Panc1 (cell line): ENCODE data around the gene C19orf33. TPM values are rescaled to one million over a fixed set of nuclear protein-coding genes. Genes with fewer than 3 reads are reported as not detected.

ENCODE experiments used
- ATAC-seq: fragments of 200-7000 bp; cut with Tn5 transposase; 2 replicates; pipeline ENCODE4 v1.9.1; 2020; ENCODE audit warnings: mild to moderate bottlenecking, moderate library complexity
- BruUV-seq: library from RNA; stranded (reverse); fragments of 400-500 nt; replicated peaks from 2 replicates; lab custom pipeline; 2021; lab: Mats Ljungman, UMichigan
- CTCF ChIA-PET: fragments of 300-600 bp; sonication (Branson Sonifier 250); formaldehyde crosslinking; loops from one replicate; lab custom pipeline; 2022; ENCODE audit warnings: antibody characterized with exemption; lab: Charles Lee
- POLR2A ChIA-PET: fragments of 300-600 bp; sonication (Branson Sonifier 250); formaldehyde crosslinking; loops from one replicate; lab custom pipeline; 2022; ENCODE audit warnings: antibody characterized with exemption; lab: Charles Lee
- DNase-seq: peaks from one replicate; pipeline ENCODE4 v3.0.0-alpha.2; 2010; ENCODE audit warnings: low read depth, low spot score
- H3K27ac ChIP-seq: 2 replicates; pipeline ENCODE4 v1.5.1; 2011; ENCODE audit warnings: mild to moderate bottlenecking, low read length, inconsistent platforms
- H3K27me3 ChIP-seq: fragments of 200-500 bp; sonication (Bioruptor generic); 2 replicates; pipeline ENCODE4 v1.6.0; 2014; ENCODE audit warnings: low read length, inconsistent platforms; ENCODE audit not compliant: control insufficient read depth, insufficient read depth
- H3K36me3 ChIP-seq: fragments of 200-500 bp; sonication (Bioruptor generic); 2 replicates; pipeline ENCODE4 v1.5.1; 2014; ENCODE audit warnings: inconsistent platforms, mild to moderate bottlenecking, low read length, moderate library complexity; ENCODE audit not compliant: control insufficient read depth, insufficient read depth
- H3K4me1 ChIP-seq: 2 replicates; pipeline ENCODE4 v1.5.1; 2011; ENCODE audit warnings: inconsistent platforms, mild to moderate bottlenecking, low read length, moderate library complexity; ENCODE audit not compliant: control insufficient read depth, insufficient read depth
- H3K4me3 ChIP-seq, 2 experiments: 2 replicates each; pipeline ENCODE4 v1.5.1; 2011 to 2012; ENCODE audit warnings: low read depth in 2 of 2, low read length in 2 of 2, mild to moderate bottlenecking in 2 of 2, inconsistent platforms in 1 of 2, moderate library complexity in 1 of 2
- H3K9me3 ChIP-seq: fragments of 200-500 bp; sonication (Bioruptor generic); 2 replicates; pipeline ENCODE4 v1.5.1; 2014; ENCODE audit warnings: low read depth, mild to moderate bottlenecking, inconsistent platforms, low read length, moderate library complexity; ENCODE audit not compliant: control insufficient read depth, insufficient read depth
- CTCF ChIP-seq: fragments of 450-650 bp; IDR thresholded peaks from 2 replicates; pipeline ENCODE4 v1.5.1; 2017; ENCODE audit warnings: mild to moderate bottlenecking
- POLR2AphosphoS5 ChIP-seq: IDR thresholded peaks from 2 replicates; pipeline ENCODE4 v1.6.1; 2012; ENCODE audit warnings: mild to moderate bottlenecking, low read depth, low read length, moderate library complexity
- REST ChIP-seq, 2 experiments: IDR thresholded peaks; 2 replicates each; pipeline ENCODE4 v1.6.1; 2011 to 2012; ENCODE audit warnings: low read depth in 2 of 2, control low read depth in 1 of 2, low read length in 1 of 2, mild to moderate bottlenecking in 1 of 2, moderate library complexity in 1 of 2; ENCODE audit not compliant: insufficient read depth in 1 of 2
- SIN3A ChIP-seq: IDR thresholded peaks from 2 replicates; pipeline ENCODE4 v1.6.1; 2012; ENCODE audit warnings: low read depth, mild to moderate bottlenecking, low read length, moderate library complexity, borderline replicate concordance; ENCODE audit not compliant: insufficient read depth
- TCF7L2 ChIP-seq: IDR thresholded peaks from 2 replicates; pipeline ENCODE4 v1.6.1; 2011; ENCODE audit warnings: mild to moderate bottlenecking, low read depth, low read length, inconsistent platforms
- in situ Hi-C: cut with HindIII; loops from 2 replicates; pipeline ENCODE4 v1.10.0; 2016; ENCODE audit warnings: low sequenced_read_pairs, low pct_unique_long_range_greater_than_20kb
- intact Hi-C: fragments of 100-400 bp; cut with micrococcal nuclease; formaldehyde crosslinking; loops from one replicate; pipeline ENCODE4 v1.10.0; 2022; ENCODE audit not compliant: unreplicated experiment
- total RNA-seq: library from RNA; stranded (reverse); gene quantifications from one replicate; pipeline ENCODE4 v1.2.1, GENCODE V29; 2021; ENCODE audit not compliant: unreplicated experiment

The C19orf33 gene
- total RNA-seq, 1 experiment from 2014 or later: 201 TPM

- H3K4me3 ChIP-seq: no peak overlapping the region
- ChIA-PET POLR2A (no interaction called here), CTCF (no interaction called here)
- H3K27me3 ChIP-seq: no peaks in the 10 kb centered on the region
- H3K4me1 ChIP-seq: peaks cover 24% of the 10 kb centered on the region
- H3K36me3 ChIP-seq: no peaks in the 10 kb centered on the region; the same call in 1 of the 2 replicates
- no TSS peak for BruUV-seq
- intact Hi-C loops (no loop called here), in situ Hi-C loops (no loop called here)
- peak overlapping the region; percentile 50; the same call in 1 of the 2 replicates for H3K27ac ChIP-seq
- TF ChIP-seq POLR2AphosphoS5 (peak; percentile 33; the same call in 1 of the 2 replicates), CTCF (no peak)
- no peak for ATAC-seq
- H3K9me3 ChIP-seq: no peaks in the 10 kb centered on the region
- DNase-seq: no peak
These were observed 4.1 kb downstream of the C19orf33 start for GRCh38 chr19:38308006-38308766.

GRCh38 chr19:38308926-38309614, 5.0 kb downstream of the C19orf33 start:
- no TSS peak for BruUV-seq
- H3K4me3 ChIP-seq: no peak overlapping the region
- ChIA-PET POLR2A (no interaction called here), CTCF (interaction anchor here (0.6 to 0.7 kb wide), 2 partner anchors 11 to 39 kb away, joined by 3 to 4 read pairs; no protein-coding TSS in a partner anchor)
- no peaks in the 10 kb centered on the region; the same call in 1 of the 2 replicates for H3K36me3 ChIP-seq
- ATAC-seq (no peak), DNase-seq (no peak)
- in situ Hi-C loops: no loop called here
- no peaks in the 10 kb centered on the region for H3K27me3 ChIP-seq
- intact Hi-C loops: no loop called here
- TF ChIP-seq CTCF (no peak), REST (IDR thresholded peaks at IDR 0.05; ENCODE audit: insufficient read depth in 1 of 2, low read depth in 2 of 2, low read length in 1 of 2) (no peak), POLR2AphosphoS5 (no peak; the same call in 1 of the 2 replicates), TCF7L2 (no peak), SIN3A (no peak)
- H3K27ac ChIP-seq: peak overlapping the region; percentile 39; the same call in 1 of the 2 replicates
- H3K4me1 ChIP-seq: peaks cover 27% of the 10 kb centered on the region
- H3K9me3 ChIP-seq: no peaks in the 10 kb centered on the region
